ENCODE measurements around the gene RAB33A. TPM values are rescaled to one million over a fixed set of nuclear protein-coding genes. Genes with fewer than 3 reads are reported as not detected.

RAB33A gene
- total and polyA plus RNA-seq, 2 donors (not counting 3 experiments of a cell fraction or from before 2014, with no cell fraction given) = 0.91 to 1.6 TPM

GRCh38 chrX:130204647-130205046 is 32.9 kb downstream of the RAB33A start:
- Histone ChIP-seq H4K20me1 (replicated peaks; ENCODE audit: control insufficient read depth, extremely low read depth, insufficient read depth, low read length) (no peaks in the 10 kb centered on the region), H3K27me3 (ENCODE audit: control insufficient read depth in 2 of 2, insufficient read depth in 2 of 2, low read length in 2 of 2) (no peaks in the 10 kb centered on the region), H3K9me1 (replicated peaks; ENCODE audit: control insufficient read depth, extremely low read depth, insufficient read depth, low read length) (no peaks in the 10 kb centered on the region), H3K27ac (ENCODE audit: insufficient read depth, low read depth, low read length) (no peak overlapping the region), H3K4me3 (replicated peaks in 1 of 3; ENCODE audit: insufficient read depth in 1 of 3, low read depth in 1 of 3, low read length in 3 of 3) (no peak overlapping the region), H3K9ac (replicated peaks; ENCODE audit: extremely low read depth, insufficient read depth, low read length) (no peak overlapping the region), H3K79me2 (ENCODE audit: control insufficient read depth, insufficient read depth, low read length) (no peaks in the 10 kb centered on the region), H2AFZ (ENCODE audit: low read depth, low read length) (no peak overlapping the region), H3K36me3 (ENCODE audit: control insufficient read depth in 2 of 2, extremely low read depth in 1 of 2, insufficient read depth in 2 of 2, low read length in 2 of 2) (no peaks in the 10 kb centered on the region), H3K4me1 (ENCODE audit: control insufficient read depth, extremely low read depth, insufficient read depth, low read length) (no peaks in the 10 kb centered on the region), H3K9me3 (replicated peaks; ENCODE audit: control insufficient read depth, insufficient read depth, low read length) (no peaks in the 10 kb centered on the region), H3K4me2 (ENCODE audit: insufficient read depth, low read length) (no peak overlapping the region)
- dilution Hi-C loops (cut with MboI; ENCODE audit: extremely low pct_ligation_motif_present, low sequenced_read_pairs) = no loop called here
- intact Hi-C loops (cut with micrococcal nuclease) = no loop called here
- CTCF ChIA-PET = interaction anchor here (0.6 kb wide), 1 partner anchor 13 kb away, joined by 4 read pairs; no protein-coding TSS in a partner anchor
- DNase-seq (ENCODE audit: low read depth, low spot score) = no peak
- POLR2A ChIA-PET = no interaction called here
- no TSS peak for BruUV-seq (replicated peaks)
- TF ChIP-seq FOS (IDR thresholded peaks at IDR 0.05; ENCODE audit: borderline replicate concordance, insufficient read depth, low read length) (no peak), MAX (IDR thresholded peaks at IDR 0.05; ENCODE audit: insufficient read depth, insufficient read length) (no peak), MYC (IDR thresholded peaks at IDR 0.05; ENCODE audit: low read depth, low read length) (no peak), CTCF (IDR thresholded peaks at IDR 0.05; ENCODE audit: extremely low read depth in 1 of 2, insufficient read depth in 1 of 2, low read depth in 1 of 2, low read length in 2 of 2) (no peak), JUN (IDR thresholded peaks at IDR 0.05; ENCODE audit: borderline replicate concordance, insufficient read depth, insufficient read length, low read depth) (no peak), GATA2 (IDR thresholded peaks at IDR 0.05; ENCODE audit: insufficient read depth, insufficient read length, low read depth, low read length) (no peak), POLR2AphosphoS5 (IDR thresholded peaks at IDR 0.05; ENCODE audit: insufficient read depth, low read depth, low read length) (no peak), POLR2A (IDR thresholded peaks at IDR 0.05; ENCODE audit: low read depth, low read length) (no peak), EZH2 (IDR thresholded peaks at IDR 0.05; ENCODE audit: borderline replicate concordance, low read depth, low read length, severe bottlenecking) (no peak)
- no peak for FAIRE-seq
